SH-SY5Y (cell line): ENCODE measurements around the gene KSR1.

Source experiments
- GATA2 ChIP-seq: IDR thresholded peaks from 2 replicates; pipeline ENCODE4 v1.6.1; 2011; ENCODE audit warnings: mild to moderate bottlenecking, low read depth, low read length
- GATA3 ChIP-seq: IDR thresholded peaks from 2 replicates; pipeline ENCODE4 v1.6.1; 2011; ENCODE audit warnings: low read depth, mild to moderate bottlenecking, low read length, moderate library complexity

DNA sequence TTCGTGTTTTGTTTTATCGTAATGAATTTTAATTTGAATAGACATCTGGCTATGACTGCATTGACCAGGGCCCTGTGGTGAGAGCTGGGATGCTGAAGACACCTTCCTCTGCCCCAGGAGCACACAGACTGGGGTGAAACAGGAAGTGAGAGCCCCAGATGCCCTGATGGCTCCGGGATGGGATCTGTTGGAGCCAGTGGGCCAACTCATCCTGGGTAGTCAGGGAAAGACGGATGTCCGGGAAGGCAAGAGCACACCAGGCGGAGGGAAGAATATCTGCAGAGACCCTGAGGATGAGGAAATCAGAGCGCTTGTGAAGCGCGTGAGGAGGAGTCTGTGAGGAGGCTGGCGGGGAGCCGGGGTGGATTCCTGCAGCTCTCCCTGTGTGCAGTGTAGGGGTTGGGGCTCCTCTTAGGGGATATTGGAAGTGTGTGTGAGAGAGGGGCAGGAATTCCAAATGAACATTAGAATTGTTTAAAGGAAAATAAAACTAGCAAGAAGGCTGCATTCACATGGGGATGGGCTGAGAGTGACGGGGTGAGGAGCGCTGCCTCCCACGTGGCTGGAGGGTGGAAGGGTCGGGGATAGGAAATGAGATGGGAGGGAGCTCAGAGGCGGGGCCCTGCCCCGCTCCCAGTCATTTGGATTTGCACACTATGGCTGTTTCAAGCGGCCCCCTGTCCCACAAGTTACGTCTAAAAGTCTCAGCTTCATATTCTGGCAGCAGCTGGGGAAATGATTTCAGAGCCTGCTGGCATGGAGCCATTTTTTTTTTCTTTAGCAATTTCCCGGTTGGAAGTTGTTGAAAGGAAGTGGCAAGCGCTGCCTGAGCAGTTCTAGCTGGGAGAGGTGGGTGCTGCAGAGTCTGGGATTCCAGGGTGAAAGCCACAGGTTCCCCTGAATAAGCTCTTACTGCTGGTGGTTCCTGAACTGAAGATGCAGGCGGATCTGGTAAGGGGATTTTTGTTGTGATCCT lies 103.5 kb downstream of the KSR1 start:
- TF ChIP-seq GATA3 (no peak), GATA2 (no peak)
